A549 (cell line): ENCODE measurements around the gene SAMD15. TPM values are rescaled to one million over a fixed set of nuclear protein-coding genes. Genes with fewer than 3 reads are reported as not detected.

Experiments
- ATAC-seq, 2 experiments: fragments of 200-7000 bp in 1 of 2; fragments of >200 bp in 1 of 2; cut with Nextera tagmentation in 1 of 2; cut with Tn5 transposase in 1 of 2; 3 replicates each; pipeline versions ENCODE4 v1.8.0 to v1.9.1; 2018 to 2020; ENCODE audit warnings: mild to moderate bottlenecking in 1 of 2, moderate library complexity in 1 of 2
- CTCF ChIA-PET: fragments of 300-600 bp; sonication (Branson Sonifier 250); formaldehyde crosslinking; extraction: SDS; loops from one replicate; lab custom pipeline; 2021; ENCODE audit warnings: antibody characterized with exemption, inconsistent platforms; lab: Yijun Ruan, JAX
- POLR2A ChIA-PET: fragments of 350-600 bp; formaldehyde crosslinking; extraction: SDS; loops from one replicate; lab custom pipeline; 2021; ENCODE audit warnings: antibody characterized with exemption, inconsistent platforms; lab: Yijun Ruan, JAX
- DNase-seq, 2 experiments: peaks; one replicate each; pipeline versions ENCODE4 v3.0.0 to v3.0.0-alpha.2; 2011 to 2016; ENCODE audit warnings: low read depth in 1 of 2, low spot score in 1 of 2
- FAIRE-seq: peaks from 2 replicates; lab custom pipeline; 2011; peaks lifted over from hg19 to GRCh38; lab: Jason Lieb, UNC
- H3K27ac ChIP-seq, 2 experiments: fragments of >200 bp; sonication (Bioruptor Twin); formaldehyde crosslinking; 3 replicates each; pipeline ENCODE4 v1.5.1; 2016 to 2017
- H3K4me1 ChIP-seq: fragments of >200 bp; sonication (Bioruptor Twin); formaldehyde crosslinking; 3 replicates; pipeline ENCODE4 v1.6.1; 2016
- H3K4me2 ChIP-seq: fragments of >200 bp; sonication (Bioruptor Twin); formaldehyde crosslinking; 3 replicates; pipeline ENCODE4 v1.6.1; 2016
- H3K4me3 ChIP-seq: fragments of >200 bp; sonication (Bioruptor Twin); formaldehyde crosslinking; 3 replicates; pipeline ENCODE4 v1.5.1; 2016
- H3K9me3 ChIP-seq: fragments of >200 bp; sonication (Bioruptor Twin); formaldehyde crosslinking; 3 replicates; pipeline ENCODE4 v1.6.1; 2016
- BCL3 ChIP-seq: fragments of >200 bp; sonication (Bioruptor Twin); formaldehyde crosslinking; IDR thresholded peaks from 3 replicates; pipeline ENCODE4 v1.6.1; 2016
- CHD2 ChIP-seq: fragments of 150-350 bp; IDR thresholded peaks from 2 replicates; pipeline ENCODE4 v1.6.1; 2014; ENCODE audit warnings: low read length; ENCODE audit not compliant: partially characterized antibody
- EHF ChIP-seq: fragments of 250-450 bp; sonication (Bioruptor Pico); IDR thresholded peaks from 2 replicates; pipeline ENCODE4 v1.5.0; 2020; ENCODE audit warnings: mild to moderate bottlenecking
- ESRRA ChIP-seq: fragments of 150-350 bp; IDR thresholded peaks from 2 replicates; pipeline ENCODE4 v1.6.1; 2014; ENCODE audit warnings: mild to moderate bottlenecking, low read length, borderline replicate concordance
- FOSL2 ChIP-seq, 2 experiments: fragments of 450-650 bp in 1 of 2; fragments of >200 bp in 1 of 2; sonication (Bioruptor Twin) in 1 of 2; formaldehyde crosslinking; IDR thresholded peaks; 2 replicates each; pipeline versions ENCODE4 v1.5.0 to v1.6.1; 2016 to 2020; ENCODE audit warnings: mild to moderate bottlenecking in 1 of 2, moderate library complexity in 1 of 2
- GATA3 ChIP-seq: IDR thresholded peaks from 2 replicates; pipeline ENCODE4 v1.6.1; 2012; ENCODE audit warnings: borderline replicate concordance
- JUN ChIP-seq, 2 experiments: fragments of >200 bp; sonication (Bioruptor Twin); formaldehyde crosslinking; IDR thresholded peaks; 2 replicates in 1 of 2; 3 replicates in 1 of 2; pipeline ENCODE4 v1.6.1; 2016 to 2017
- MAFK ChIP-seq: fragments of 450-650 bp; IDR thresholded peaks from 2 replicates; pipeline ENCODE4 v1.6.1; 2014; ENCODE audit not compliant: partially characterized antibody
- PHF8 ChIP-seq: fragments of 200-600 bp; sonication (generic); IDR thresholded peaks from 2 replicates; pipeline ENCODE4 v1.6.1; 2016; ENCODE audit warnings: low read depth, mild to moderate bottlenecking, antibody characterized with exemption, moderate library complexity, borderline replicate concordance
- POLR2A ChIP-seq: IDR thresholded peaks from 2 replicates; pipeline ENCODE4 v1.6.1; 2012; ENCODE audit warnings: mild to moderate bottlenecking, low read length
- RAD21 ChIP-seq, 2 experiments: fragments of >200 bp in 1 of 2; sonication (Bioruptor Twin) in 1 of 2; formaldehyde crosslinking in 1 of 2; IDR thresholded peaks in 1 of 2; conservative IDR thresholded peaks in 1 of 2; 2 replicates in 1 of 2; 3 replicates in 1 of 2; pipeline ENCODE4 v1.6.1; 2012 to 2018; ENCODE audit warnings: inconsistent platforms in 1 of 2
- RCOR1 ChIP-seq: fragments of 150-350 bp; IDR thresholded peaks from 2 replicates; pipeline ENCODE4 v1.6.1; 2014; ENCODE audit warnings: antibody characterized with exemption, low read length, low read depth
- REST ChIP-seq: fragments of 200-600 bp; sonication (generic); IDR thresholded peaks from 2 replicates; pipeline ENCODE4 v1.6.1; 2016; ENCODE audit warnings: antibody characterized with exemption, mild to moderate bottlenecking, moderate library complexity
- RFX5 ChIP-seq: fragments of 450-650 bp; IDR thresholded peaks from 2 replicates; pipeline ENCODE4 v1.7.1; 2014; ENCODE audit warnings: antibody characterized with exemption, mild to moderate bottlenecking, moderate library complexity
- RNF2 ChIP-seq: fragments of 200-600 bp; sonication (generic); IDR thresholded peaks from 2 replicates; pipeline ENCODE4 v1.6.1; 2016; ENCODE audit warnings: low read depth, mild to moderate bottlenecking, antibody characterized with exemption, moderate library complexity, borderline replicate concordance
- SREBF2 ChIP-seq: fragments of 450-650 bp; IDR thresholded peaks from 2 replicates; pipeline ENCODE4 v1.6.1; 2014; ENCODE audit warnings: mild to moderate bottlenecking, moderate library complexity
- ZC3H11A ChIP-seq: fragments of 450-650 bp; IDR thresholded peaks from 2 replicates; pipeline ENCODE4 v1.6.1; 2014; ENCODE audit warnings: antibody characterized with exemption, mild to moderate bottlenecking
- ZFP36 ChIP-seq: fragments of 450-650 bp; IDR thresholded peaks from 2 replicates; pipeline ENCODE4 v1.6.1; 2014; ENCODE audit warnings: borderline replicate concordance; ENCODE audit not compliant: partially characterized antibody
- WGBS: methylation state at CpG from one replicate; pipeline ENCODE4 v1.1.6; 2017; ENCODE audit errors: missing lambda C conversion rate; 5-methylcytosine and 5-hydroxymethylcytosine counted together
- polyA minus RNA-seq: library from RNA; depleted of rRNA, polyadenylated mRNA; stranded (reverse); fragments of >200 nt; gene quantifications from 2 replicates; pipeline ENCODE4 v1.2.3, GENCODE V29; 2011; rRNA and poly(A)+ RNA removed
- polyA plus RNA-seq, 4 experiments: library from polyadenylated mRNA; depleted of rRNA in 3 of 4; stranded (reverse); fragments of >200 nt; fragmentation: RNase III in 1 of 4; extraction: RNeasy Plus Mini Kit Qiagen cat#74134 plus additional on column Dnase treatment in 1 of 4; gene quantifications; 2 replicates in 3 of 4; 3 replicates in 1 of 4; pipeline ENCODE4 v1.2.3, GENCODE V29; 2011 to 2017
- TF ChIP-seq, protein P1 (sequence below): IDR thresholded peaks from 2 replicates; pipeline ENCODE4 v1.6.1; 2012
- TF ChIP-seq, protein P2 (sequence below): fragments of >200 bp; sonication (Bioruptor Twin); formaldehyde crosslinking; IDR thresholded peaks from 3 replicates; pipeline ENCODE4 v1.5.1; 2016

SAMD15 gene
- polyA plus RNA-seq (2011; rRNA removed) (2.0 and 2.7 TPM in 2 replicates), polyA plus RNA-seq (2017; fragmentation: RNase III; extraction: RNeasy Plus Mini Kit Qiagen cat#74134 plus additional on column Dnase treatment) (2.1 to 2.5 TPM (median 2.2 TPM) in 3 replicates), polyA minus RNA-seq (0.95 and 1.4 TPM in 2 replicates)
- 0.58 and 0.75 TPM in 2 replicates for polyA plus RNA-seq (2012; cell fraction: cytosol; rRNA removed)
- 0.13 and 0.40 TPM in 2 replicates for polyA plus RNA-seq (2012; cell fraction: nucleus; rRNA removed)

- H3K4me3 ChIP-seq = peak within 1 kb of the TSS; percentile 91
- POLR2A ChIA-PET = interaction anchor here (0.5 to 1.9 kb wide), 6 partner anchors 12 to 312 kb away, joined by 3 to 24 read pairs (median 4); partner anchors contain the start of genes GSTZ1, POMT2 and VIPAS39
- CTCF ChIA-PET = interaction anchor here (0.5 to 1.7 kb wide), 10 partner anchors 21 to 301 kb away, joined by 3 to 8 read pairs (median 3); no protein-coding TSS in a partner anchor
- H3K4me2 ChIP-seq = peak within 1 kb of the TSS; percentile 87
- peak within 1 kb of the TSS; percentile 91 to 92 for H3K27ac ChIP-seq
- TF ChIP-seq RFX5 = 0 out of 2 replicates have a peak, but pooled peaks have one; percentile 48
- no peak for TF ChIP-seq RNF2
- peak in 1 of 2 experiments; percentile 42; a peak in 1 of 5 replicates for TF ChIP-seq JUN (IDR thresholded peaks at IDR 0.05)
- 0 out of 3 replicates have a peak, but pooled peaks have one; percentile 36 for TF ChIP-seq BCL3
- no peak for TF ChIP-seq ZC3H11A
- peak; percentile 29 for TF ChIP-seq POLR2A
- TF ChIP-seq, protein P1, sequence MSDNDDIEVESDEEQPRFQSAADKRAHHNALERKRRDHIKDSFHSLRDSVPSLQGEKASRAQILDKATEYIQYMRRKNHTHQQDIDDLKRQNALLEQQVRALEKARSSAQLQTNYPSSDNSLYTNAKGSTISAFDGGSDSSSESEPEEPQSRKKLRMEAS = peak; percentile 18; the same call in 1 of the 2 replicates
- TF ChIP-seq PHF8 = peak; percentile 61
- H3K9me3 ChIP-seq = no peaks in the 10 kb centered on the region
- peak; percentile 84 to 89 for DNase-seq
- under 1% methylated on average over 19 of the region's 69 CpGs for WGBS
- H3K4me1 ChIP-seq = peaks cover 13% of the 10 kb centered on the region; the same call in 2 of the 3 replicates
- FAIRE-seq = peak; percentile 36
- peak; percentile 98 to 99 for ATAC-seq
These were observed at the start of gene SAMD15, which contains the start of gene TMED8 for GRCh38 chr14:77376771-77377501. Gene SAMD15, plus strand, starts transcription at chr14:77377379. Its CDS starts 40 bp downstream, at chr14:77377419. Gene TMED8, minus strand, starts transcription at chr14:77377094. Its CDS starts 41 bp downstream, at chr14:77377053.

- WGBS = 75% methylated on average over 6 of the region's 7 CpGs
- H3K4me3 ChIP-seq = no peak overlapping the region
- H3K4me1 ChIP-seq = no peaks in the 10 kb centered on the region
- DNase-seq = no peak
- no peak for ATAC-seq
- CTCF ChIA-PET = interaction anchor here (0.6 to 2.8 kb wide), 6 partner anchors 14 to 220 kb away, joined by 3 to 14 read pairs (median 4); no protein-coding TSS in a partner anchor
- POLR2A ChIA-PET = interaction anchor here (0.6 to 2.3 kb wide), 2 partner anchors 8 to 9 kb away, joined by 7 to 12 read pairs; partner anchors contain the start of genes GSTZ1 and POMT2
- no peak overlapping the region for H3K4me2 ChIP-seq
- H3K9me3 ChIP-seq = no peaks in the 10 kb centered on the region
- no peak for FAIRE-seq
- TF ChIP-seq PHF8 = no peak
- no peak for TF ChIP-seq RCOR1
- TF ChIP-seq RNF2 = no peak
- TF ChIP-seq GATA3 = no peak
- TF ChIP-seq, protein P2, sequence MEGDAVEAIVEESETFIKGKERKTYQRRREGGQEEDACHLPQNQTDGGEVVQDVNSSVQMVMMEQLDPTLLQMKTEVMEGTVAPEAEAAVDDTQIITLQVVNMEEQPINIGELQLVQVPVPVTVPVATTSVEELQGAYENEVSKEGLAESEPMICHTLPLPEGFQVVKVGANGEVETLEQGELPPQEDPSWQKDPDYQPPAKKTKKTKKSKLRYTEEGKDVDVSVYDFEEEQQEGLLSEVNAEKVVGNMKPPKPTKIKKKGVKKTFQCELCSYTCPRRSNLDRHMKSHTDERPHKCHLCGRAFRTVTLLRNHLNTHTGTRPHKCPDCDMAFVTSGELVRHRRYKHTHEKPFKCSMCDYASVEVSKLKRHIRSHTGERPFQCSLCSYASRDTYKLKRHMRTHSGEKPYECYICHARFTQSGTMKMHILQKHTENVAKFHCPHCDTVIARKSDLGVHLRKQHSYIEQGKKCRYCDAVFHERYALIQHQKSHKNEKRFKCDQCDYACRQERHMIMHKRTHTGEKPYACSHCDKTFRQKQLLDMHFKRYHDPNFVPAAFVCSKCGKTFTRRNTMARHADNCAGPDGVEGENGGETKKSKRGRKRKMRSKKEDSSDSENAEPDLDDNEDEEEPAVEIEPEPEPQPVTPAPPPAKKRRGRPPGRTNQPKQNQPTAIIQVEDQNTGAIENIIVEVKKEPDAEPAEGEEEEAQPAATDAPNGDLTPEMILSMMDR = no peak
- no peak for TF ChIP-seq RAD21 (conservative IDR thresholded peaks at IDR 0.05 in 1 of 2, IDR thresholded peaks at IDR 0.05 in 1 of 2)
- TF ChIP-seq FOSL2 (IDR thresholded peaks at IDR 0.05) = no peak
- TF ChIP-seq FOSL2 (CRISPR knock-in tag; IDR thresholded peaks at IDR 0.05) = no peak
- TF ChIP-seq MAFK = no peak
- no peak for TF ChIP-seq POLR2A
- TF ChIP-seq SREBF2 = no peak
- no peak for TF ChIP-seq CHD2
- TF ChIP-seq EHF = no peak
- TF ChIP-seq REST = no peak
- TF ChIP-seq ZC3H11A = no peak
- no peak for TF ChIP-seq ZFP36
- no peak for TF ChIP-seq ESRRA
- no peak overlapping the region for H3K27ac ChIP-seq
These were observed 47.3 kb upstream of the SAMD15 start for GRCh38 chr14:77329872-77330271.
